HEK293 (cell line): ENCODE measurements around the gene CHN1.

Experiments used
- ZNF549 ChIP-seq: fragments of 450-650 bp; IDR thresholded peaks from 2 replicates; pipeline ENCODE4 v1.5.1; 2018; ENCODE audit warnings: missing biosample characterization, missing genetic modification characterization, mild to moderate bottlenecking, inconsistent platforms, moderate library complexity
- TF ChIP-seq, protein P1 (sequence below): fragments of 450-650 bp; formaldehyde crosslinking; conservative IDR thresholded peaks from 2 replicates; pipeline ENCODE4 v1.5.1; 2016; ENCODE audit warnings: low read depth, missing biosample characterization, missing genetic modification characterization

- TF ChIP-seq, protein P1, sequence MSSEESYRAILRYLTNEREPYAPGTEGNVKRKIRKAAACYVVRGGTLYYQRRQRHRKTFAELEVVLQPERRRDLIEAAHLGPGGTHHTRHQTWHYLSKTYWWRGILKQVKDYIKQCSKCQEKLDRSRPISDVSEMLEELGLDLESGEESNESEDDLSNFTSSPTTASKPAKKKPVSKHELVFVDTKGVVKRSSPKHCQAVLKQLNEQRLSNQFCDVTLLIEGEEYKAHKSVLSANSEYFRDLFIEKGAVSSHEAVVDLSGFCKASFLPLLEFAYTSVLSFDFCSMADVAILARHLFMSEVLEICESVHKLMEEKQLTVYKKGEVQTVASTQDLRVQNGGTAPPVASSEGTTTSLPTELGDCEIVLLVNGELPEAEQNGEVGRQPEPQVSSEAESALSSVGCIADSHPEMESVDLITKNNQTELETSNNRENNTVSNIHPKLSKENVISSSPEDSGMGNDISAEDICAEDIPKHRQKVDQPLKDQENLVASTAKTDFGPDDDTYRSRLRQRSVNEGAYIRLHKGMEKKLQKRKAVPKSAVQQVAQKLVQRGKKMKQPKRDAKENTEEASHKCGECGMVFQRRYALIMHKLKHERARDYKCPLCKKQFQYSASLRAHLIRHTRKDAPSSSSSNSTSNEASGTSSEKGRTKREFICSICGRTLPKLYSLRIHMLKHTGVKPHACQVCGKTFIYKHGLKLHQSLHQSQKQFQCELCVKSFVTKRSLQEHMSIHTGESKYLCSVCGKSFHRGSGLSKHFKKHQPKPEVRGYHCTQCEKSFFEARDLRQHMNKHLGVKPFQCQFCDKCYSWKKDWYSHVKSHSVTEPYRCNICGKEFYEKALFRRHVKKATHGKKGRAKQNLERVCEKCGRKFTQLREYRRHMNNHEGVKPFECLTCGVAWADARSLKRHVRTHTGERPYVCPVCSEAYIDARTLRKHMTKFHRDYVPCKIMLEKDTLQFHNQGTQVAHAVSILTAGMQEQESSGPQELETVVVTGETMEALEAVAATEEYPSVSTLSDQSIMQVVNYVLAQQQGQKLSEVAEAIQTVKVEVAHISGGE, result no peak
- TF ChIP-seq ZNF549 (tag by site-specific recombination), result no peak
These were observed 241.4 kb downstream of the CHN1 start for GRCh38 chr2:174763780-174764179.
